GM19328 (cell line): ENCODE data around the gene TAF4.
"Not testable (repeated sequence)": the region's sequence is repeated elsewhere in the genome, so short reads cannot be mapped to it uniquely, and the experiment has no call there.

ENCODE experiments used
- ATAC-seq: cut with Tn5 transposase; IDR thresholded peaks from one replicate; pipeline ENCODE4 v1.9.1; 2021; ENCODE audit warnings: mild to moderate bottlenecking, moderate library complexity; ENCODE audit not compliant: unreplicated experiment

Gene TAF4

GRCh38 chr20:61980647-61981583, 84.8 kb downstream of the TAF4 start:
- ATAC-seq, result no peak

- ATAC-seq, result no peak
Measured at GRCh38 chr20:61979701-61980635, 85.7 kb downstream of the TAF4 start.

- ATAC-seq, result no peak
Measured at GRCh38 chr20:61979090-61979489, 86.6 kb downstream of the TAF4 start.

GRCh38 chr20:61978491-61978890, 87.2 kb downstream of the TAF4 start:
- ATAC-seq, result no peak

DNA sequence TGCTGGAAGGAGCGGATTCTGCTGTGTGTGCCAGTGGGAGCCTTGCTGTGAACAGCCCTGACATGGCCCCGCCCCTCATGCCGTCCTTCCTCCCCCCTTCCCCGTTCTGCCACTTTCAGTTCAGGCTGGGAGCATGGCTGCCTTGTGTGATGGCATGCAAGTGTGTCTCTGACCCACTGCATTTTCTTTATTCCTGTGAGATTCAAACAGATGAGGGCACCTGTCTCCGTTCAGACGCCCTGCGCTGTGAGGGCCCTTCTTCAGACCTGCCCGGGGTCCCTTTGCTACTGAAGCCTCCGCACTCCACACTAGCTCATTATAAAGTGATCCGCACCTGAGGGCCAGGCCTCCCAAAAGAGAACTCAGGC, 88.3 kb downstream of the TAF4 start:
- ATAC-seq, result no peak

DNA sequence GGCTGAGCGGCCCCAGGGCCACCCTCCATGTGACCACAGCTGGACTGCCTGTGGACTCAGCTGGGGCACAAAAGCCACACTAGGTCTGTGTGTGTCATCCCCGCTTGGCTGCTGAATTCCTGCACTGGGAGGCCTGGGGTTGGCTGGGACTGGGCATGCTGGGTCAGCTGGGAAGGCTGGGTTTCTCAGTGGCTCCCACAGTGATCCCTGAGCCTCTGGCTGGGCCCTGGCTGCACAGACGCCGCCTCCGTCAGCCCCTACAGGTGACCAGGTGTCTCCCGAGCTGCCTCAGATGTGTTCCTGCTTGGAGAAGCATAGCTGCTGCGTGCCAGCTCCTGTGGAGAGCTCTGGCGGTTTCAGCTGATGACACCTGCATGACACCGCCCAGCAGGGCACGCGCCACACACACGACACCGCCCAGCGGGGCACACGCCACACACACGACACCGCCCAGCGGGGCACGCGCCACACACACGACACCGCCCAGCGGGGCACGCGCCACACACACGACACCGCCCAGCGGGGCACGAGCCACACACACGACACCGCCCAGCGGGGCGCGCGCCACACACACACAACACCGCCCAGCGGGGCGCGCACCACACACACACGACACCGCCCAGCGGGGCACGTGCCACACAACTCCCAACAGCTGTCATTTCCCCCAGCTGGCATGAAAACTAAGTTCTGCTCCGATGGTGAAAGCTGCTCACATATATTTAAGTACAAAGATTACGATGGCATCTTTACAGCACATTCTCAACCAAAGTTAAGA, 88.8 kb downstream of the TAF4 start:
- no peak for ATAC-seq

GRCh38 chr20:61976263-61976643, 89.4 kb downstream of the TAF4 start:
- ATAC-seq, result no peak

DNA sequence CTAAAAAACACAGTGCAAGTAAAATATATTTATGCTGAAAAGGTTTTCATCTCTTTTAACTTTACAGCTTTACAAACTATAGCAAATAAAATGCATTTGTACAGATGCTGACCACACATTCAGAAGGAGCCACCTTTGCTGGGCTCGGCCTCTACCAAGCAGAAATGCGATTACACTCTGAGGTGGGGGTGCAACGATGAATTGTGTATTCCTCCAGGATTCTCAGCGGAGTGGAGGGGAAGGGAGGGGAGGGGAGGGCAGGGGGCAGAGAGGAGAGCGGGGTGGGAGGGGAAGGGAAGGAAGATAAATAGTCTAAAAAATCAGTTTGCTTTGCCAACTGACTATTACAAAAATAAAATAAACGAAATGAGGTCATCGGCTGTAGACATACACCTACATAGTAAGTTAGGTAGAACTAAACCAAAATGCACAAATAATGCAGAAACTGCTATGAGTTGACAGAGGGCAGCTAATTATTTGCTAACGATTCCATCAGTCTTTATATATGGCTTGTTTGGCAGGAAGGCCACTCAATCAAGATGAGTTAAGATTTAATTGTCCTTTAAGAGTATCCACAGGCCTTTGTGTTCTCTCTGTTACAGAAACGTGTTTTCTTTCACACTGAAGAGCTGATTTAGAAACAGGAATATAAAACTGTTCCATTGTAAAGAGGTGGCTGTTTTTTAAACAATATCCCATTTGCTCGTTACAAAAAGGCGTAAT, 90.1 kb downstream of the TAF4 start:
- ATAC-seq, result no peak

GRCh38 chr20:61974357-61974665, 91.4 kb downstream of the TAF4 start:
- no peak for ATAC-seq

DNA sequence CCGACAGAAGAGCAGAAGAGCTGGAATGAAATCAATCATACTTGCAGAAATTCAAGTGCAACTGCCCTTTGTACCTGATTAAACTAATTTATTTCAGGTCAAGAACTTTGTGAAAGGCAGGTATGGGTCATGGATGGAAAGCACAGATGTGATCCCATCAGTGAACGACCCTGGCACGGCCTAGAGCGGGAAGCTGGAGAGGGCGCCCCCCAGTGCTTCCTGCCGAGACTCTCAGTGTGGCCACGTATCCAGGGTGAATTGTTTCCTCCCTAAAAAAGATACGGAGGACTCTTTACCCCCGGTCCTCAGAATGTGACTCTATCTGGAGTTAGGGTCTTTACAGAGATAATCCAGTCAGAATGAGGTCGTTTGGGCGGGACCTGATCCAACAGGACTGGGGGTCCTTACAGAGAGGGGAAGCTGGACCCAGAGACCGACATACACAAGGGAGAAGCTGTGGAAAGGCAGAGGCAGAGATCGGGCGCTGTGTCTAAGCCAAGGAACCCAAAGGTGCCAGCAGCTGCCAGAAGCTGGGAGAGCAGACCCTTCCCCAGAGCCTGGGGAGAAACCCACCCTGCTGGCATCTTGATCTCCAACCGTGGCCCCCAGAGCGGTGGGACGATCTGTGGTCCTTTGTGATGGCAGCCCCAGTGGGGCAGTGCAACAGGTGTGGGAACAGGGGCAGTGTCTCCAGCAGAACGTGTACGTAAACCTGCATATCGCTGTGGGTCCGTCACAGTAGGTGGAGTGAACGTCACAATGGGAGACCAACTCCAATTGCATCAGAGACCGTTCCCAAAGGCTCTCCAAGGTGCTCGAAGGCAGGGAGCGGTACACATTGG, 91.9 kb downstream of the TAF4 start:
- no peak for ATAC-seq

- no peak for ATAC-seq
Measured at GRCh38 chr20:61972636-61973508, 92.8 kb downstream of the TAF4 start.

DNA sequence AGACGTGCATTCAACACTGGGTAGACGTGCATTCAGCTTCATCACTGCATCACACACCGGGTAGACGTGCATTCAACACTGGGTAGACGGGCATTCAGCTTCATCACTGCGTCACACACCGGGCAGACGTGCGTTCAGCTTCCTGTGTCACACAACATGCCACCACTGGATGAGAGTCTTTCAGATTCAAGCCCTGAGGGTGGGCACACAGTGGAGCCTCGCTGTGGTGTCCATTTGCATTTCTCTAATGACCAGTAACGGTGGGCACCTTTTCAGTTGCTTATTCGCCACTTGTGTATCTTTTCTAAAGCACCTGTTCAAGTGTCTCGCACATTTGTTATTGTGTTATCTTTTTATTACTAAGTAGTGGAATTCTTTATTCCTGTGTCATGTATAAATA, 94.1 kb downstream of the TAF4 start:
- ATAC-seq, result not testable (repeated sequence)

- ATAC-seq, result no peak
Measured at GRCh38 chr20:61970357-61970756, 95.3 kb downstream of the TAF4 start.

GRCh38 chr20:61969806-61970205, 95.9 kb downstream of the TAF4 start:
- no peak for ATAC-seq

DNA sequence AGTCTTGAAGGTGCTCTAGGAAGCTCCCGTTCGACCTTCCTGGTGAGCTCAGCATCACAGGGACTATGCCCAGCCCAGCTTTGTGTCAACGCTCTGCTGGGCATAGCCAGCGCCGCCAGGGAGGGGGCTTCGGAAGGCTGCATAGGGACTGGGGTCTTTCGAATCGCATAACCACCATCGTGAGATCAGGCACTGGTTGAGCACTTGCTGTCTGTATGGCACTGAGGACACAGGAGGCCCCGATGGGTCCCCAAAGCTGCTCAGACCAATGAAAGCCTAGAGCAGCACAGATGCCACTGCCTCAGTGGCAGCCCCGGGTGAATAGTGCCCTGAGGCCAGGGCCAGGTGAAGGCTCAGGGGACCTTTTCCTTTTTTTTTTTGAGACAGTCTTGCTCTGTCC, 96.7 kb downstream of the TAF4 start:
- ATAC-seq, result no peak

GRCh38 chr20:61968036-61968810, 97.5 kb downstream of the TAF4 start:
- no peak for ATAC-seq

GRCh38 chr20:61967300-61967699, 98.4 kb downstream of the TAF4 start:
- no peak for ATAC-seq
